ENCODE results near the gene PRIM2.
"Not testable (repeated sequence)": the region's sequence is repeated elsewhere in the genome, so short reads cannot be mapped to it uniquely, and the experiment has no call there.

The PRIM2 gene

DNA sequence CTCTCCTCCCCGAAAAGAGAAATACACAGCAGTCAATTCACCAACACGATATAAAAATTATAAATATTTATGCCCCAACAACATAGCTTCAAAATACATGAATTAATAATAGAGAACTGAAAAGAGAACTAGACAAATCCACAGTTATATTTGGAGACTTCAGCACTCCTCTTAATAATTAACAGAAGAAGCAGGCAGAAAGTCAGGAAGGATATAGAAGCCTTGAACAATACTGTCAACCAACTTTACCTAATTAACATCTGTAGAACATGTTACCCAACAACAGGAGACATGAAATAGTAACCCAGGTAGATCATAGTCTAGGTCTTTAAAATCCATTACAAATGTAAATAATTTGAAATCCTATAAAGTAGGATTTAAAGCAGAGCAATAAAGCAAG is 293.2 kb downstream of the PRIM2 start:
- H3K9me3 ChIP-seq; H3K36me3 ChIP-seq (replicated peaks); in situ Hi-C loops (cut with MboI; ENCODE audit: low sequenced_read_pairs); DNase-seq (ENCODE audit: low spot score in 2 of 2); H3K27me3 ChIP-seq (ENCODE audit: low read depth); H3K4me1 ChIP-seq; H3K4me3 ChIP-seq: not testable (repeated sequence)

- DNase-seq (ENCODE audit: low spot score in 2 of 2); H3K4me3 ChIP-seq; in situ Hi-C loops (cut with MboI; ENCODE audit: low sequenced_read_pairs); H3K36me3 ChIP-seq (replicated peaks); H3K27me3 ChIP-seq (ENCODE audit: low read depth); H3K4me1 ChIP-seq; H3K9me3 ChIP-seq: not testable (repeated sequence)
These were observed 301.5 kb downstream of the PRIM2 start for GRCh38 chr6:57618959-57619358.

DNA sequence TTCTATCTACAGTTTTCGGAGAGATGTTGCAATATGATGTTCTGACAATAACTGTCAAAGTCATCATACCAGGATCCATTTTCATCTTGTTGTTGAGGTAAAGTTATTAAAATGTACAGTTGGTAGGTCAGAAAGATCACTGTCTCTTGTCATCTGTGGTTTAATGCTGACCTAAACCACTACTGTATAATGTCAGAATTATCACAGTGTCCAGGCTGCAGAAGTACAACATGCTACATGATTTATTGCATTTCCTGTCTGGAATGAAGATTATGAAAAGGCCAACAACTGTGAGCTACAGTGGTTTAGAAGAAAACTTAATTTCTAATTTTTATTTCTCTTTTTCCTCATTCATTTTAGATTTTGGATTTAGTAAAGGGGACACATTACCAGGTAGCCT is 314.3 kb downstream of the PRIM2 start:
- H3K36me3 ChIP-seq (replicated peaks); DNase-seq (ENCODE audit: low spot score in 2 of 2); H3K27me3 ChIP-seq (ENCODE audit: low read depth); H3K9me3 ChIP-seq; H3K4me3 ChIP-seq; in situ Hi-C loops (cut with MboI; ENCODE audit: low sequenced_read_pairs); H3K4me1 ChIP-seq: not testable (repeated sequence)

DNA sequence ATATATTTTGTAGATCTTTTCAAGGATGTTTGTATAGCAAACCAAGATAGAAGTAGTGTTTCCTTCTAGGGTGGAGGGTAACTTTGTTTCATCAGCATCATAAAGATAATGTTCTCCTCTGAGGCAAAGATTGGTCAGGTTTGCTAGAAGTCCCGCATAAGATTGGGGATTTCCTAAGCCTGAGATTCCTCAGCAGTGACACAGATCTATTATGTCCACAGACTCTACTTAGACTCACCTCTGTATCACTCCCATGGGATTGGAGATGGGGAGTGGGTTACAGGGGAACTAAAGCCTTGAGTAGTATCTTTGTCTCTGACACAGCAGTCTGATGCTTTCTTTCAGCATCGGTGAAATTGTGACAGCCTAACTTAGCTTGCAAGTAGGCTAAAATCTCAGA is 341.1 kb downstream of the PRIM2 start:
- H3K36me3 ChIP-seq (replicated peaks); H3K27me3 ChIP-seq (ENCODE audit: low read depth); H3K4me1 ChIP-seq; H3K4me3 ChIP-seq; H3K9me3 ChIP-seq; in situ Hi-C loops (cut with MboI; ENCODE audit: low sequenced_read_pairs); DNase-seq (ENCODE audit: low spot score in 2 of 2): not testable (repeated sequence)

DNA sequence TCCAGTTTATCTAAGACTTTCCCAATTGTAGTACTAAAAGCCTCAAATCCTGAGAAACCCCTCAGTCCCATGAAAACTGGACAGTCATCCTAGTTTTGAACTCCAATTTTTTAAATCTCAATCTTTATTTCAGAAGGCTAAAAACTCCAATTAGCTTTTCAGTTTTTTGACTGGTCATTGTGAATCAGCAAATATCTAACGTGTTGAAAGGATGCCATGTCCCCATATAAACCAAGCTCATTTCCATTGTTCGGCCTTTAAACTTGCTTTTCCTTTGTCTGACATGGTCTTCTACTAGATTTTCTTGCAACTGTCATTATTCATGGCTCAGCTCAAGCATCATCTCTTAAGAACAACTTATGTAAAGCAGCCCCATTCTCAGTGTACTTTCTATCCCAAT is 342.4 kb downstream of the PRIM2 start:
- H3K9me3 ChIP-seq; H3K27me3 ChIP-seq (ENCODE audit: low read depth); DNase-seq (ENCODE audit: low spot score in 2 of 2); H3K36me3 ChIP-seq (replicated peaks); in situ Hi-C loops (cut with MboI; ENCODE audit: low sequenced_read_pairs); H3K4me3 ChIP-seq; H3K4me1 ChIP-seq: not testable (repeated sequence)

DNA sequence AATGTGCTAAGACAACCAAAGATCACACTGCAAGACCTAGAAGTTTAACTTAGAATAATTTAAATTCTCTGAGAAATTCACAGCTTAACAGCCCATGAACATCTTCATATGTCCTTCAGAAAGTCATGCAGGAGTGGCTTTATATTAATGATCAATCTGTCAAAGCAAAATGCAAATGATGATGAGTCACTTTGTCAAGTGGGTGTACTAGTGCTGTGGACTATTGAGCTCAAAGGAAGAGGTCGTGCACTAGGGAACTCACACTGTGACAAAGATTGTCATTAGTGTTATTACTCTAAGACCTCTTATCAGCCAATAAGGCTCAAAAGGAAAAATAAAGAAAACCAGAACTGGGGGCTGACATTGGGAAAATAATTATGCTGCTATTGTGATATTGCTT is 343.5 kb downstream of the PRIM2 start:
- H3K4me3 ChIP-seq; H3K9me3 ChIP-seq; in situ Hi-C loops (cut with MboI; ENCODE audit: low sequenced_read_pairs); H3K36me3 ChIP-seq (replicated peaks); H3K4me1 ChIP-seq; H3K27me3 ChIP-seq (ENCODE audit: low read depth); DNase-seq (ENCODE audit: low spot score in 2 of 2): not testable (repeated sequence)

- in situ Hi-C loops (cut with MboI; ENCODE audit: low sequenced_read_pairs); DNase-seq (ENCODE audit: low spot score in 2 of 2): not testable (repeated sequence)
These were observed 350.7 kb downstream of the PRIM2 start for GRCh38 chr6:57668108-57668507.

DNA sequence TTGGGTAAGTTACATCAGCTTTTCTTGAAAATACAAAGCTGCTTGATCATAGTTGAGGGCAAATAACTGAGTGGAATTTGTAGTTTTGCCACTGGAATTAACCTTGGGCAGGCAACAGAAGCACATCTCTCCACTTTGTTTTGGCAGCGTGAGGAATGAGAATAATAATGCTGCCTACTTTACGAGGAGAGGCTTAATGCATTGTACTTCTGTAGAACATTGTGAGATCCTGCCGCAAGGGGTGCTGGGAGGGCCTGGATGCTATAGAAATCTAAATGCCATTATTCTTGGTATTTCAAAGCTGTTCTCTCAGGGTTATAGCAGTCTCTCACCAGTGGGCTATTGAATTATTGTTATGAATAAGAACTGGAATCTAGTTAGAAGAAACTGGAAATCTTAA is 353.8 kb downstream of the PRIM2 start:
- peak; percentile 82 to 85 for DNase-seq (ENCODE audit: low spot score in 2 of 2)
- H3K4me1 ChIP-seq = peaks cover 18% of the 10 kb centered on the region
- H3K9me3 ChIP-seq; in situ Hi-C loops (cut with MboI; ENCODE audit: low sequenced_read_pairs); H3K4me3 ChIP-seq; H3K36me3 ChIP-seq (replicated peaks); H3K27me3 ChIP-seq (ENCODE audit: low read depth): not testable (repeated sequence)

More at GRCh38 chr6:57668108-57668507, 350.7 kb downstream of the PRIM2 start:
- H3K4me3 ChIP-seq; H3K27me3 ChIP-seq (ENCODE audit: low read depth); H3K36me3 ChIP-seq (replicated peaks); H3K9me3 ChIP-seq: not testable (repeated sequence)
- H3K4me1 ChIP-seq = peaks cover 18% of the 10 kb centered on the region

DNA sequence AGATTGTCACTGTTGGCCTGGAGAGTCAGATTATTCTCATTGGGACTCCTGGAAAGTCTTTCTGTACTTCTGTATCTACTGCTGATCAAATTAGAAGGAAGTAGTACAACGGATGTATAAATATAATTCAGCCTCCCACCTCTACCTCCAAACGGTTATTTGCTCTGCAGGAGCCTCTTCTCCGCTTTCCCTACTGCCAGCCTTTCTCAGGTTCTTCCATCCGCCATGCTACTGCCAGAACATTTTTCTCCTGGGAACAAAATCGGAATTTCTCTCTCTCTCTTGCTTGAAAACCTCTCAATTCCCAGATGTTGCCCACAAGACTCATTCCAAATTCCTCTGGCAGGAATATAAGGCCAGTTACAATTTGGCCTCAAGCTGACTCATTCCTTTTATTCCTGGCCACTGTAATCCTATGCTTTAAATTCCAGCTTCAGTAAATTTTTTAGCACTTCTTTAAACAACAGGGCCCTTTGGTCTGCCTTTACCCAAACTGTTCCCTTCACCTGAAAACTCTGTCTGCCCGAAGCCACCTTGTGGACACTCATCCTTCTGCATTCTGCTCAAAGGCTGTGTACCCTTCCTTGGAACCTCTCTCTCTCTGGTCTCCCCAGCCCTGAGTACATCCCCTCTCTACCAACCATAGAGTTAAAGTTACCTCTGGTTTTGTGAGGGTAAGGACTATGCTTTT is 354.7 kb downstream of the PRIM2 start:
- H3K4me1 ChIP-seq = peaks cover 18% of the 10 kb centered on the region
- H3K9me3 ChIP-seq; H3K27me3 ChIP-seq (ENCODE audit: low read depth); H3K4me3 ChIP-seq; H3K36me3 ChIP-seq (replicated peaks); in situ Hi-C loops (cut with MboI; ENCODE audit: low sequenced_read_pairs): not testable (repeated sequence)
- peak; percentile 22 to 58 for DNase-seq (ENCODE audit: low spot score in 2 of 2)

- H3K27me3 ChIP-seq (ENCODE audit: low read depth); in situ Hi-C loops (cut with MboI; ENCODE audit: low sequenced_read_pairs); H3K9me3 ChIP-seq; H3K4me3 ChIP-seq; H3K36me3 ChIP-seq (replicated peaks): not testable (repeated sequence)
- H3K4me1 ChIP-seq = peaks cover 18% of the 10 kb centered on the region
- peak in 1 of 2 experiments; percentile 46 for DNase-seq (ENCODE audit: low spot score in 2 of 2)
These were observed 355.9 kb downstream of the PRIM2 start for GRCh38 chr6:57673281-57673680.

GRCh38 chr6:57675386-57675785 is 358.0 kb downstream of the PRIM2 start:
- H3K27me3 ChIP-seq (ENCODE audit: low read depth); H3K9me3 ChIP-seq; DNase-seq (ENCODE audit: low spot score in 2 of 2); in situ Hi-C loops (cut with MboI; ENCODE audit: low sequenced_read_pairs); H3K4me3 ChIP-seq; H3K36me3 ChIP-seq (replicated peaks): not testable (repeated sequence)
- peaks cover 12% of the 10 kb centered on the region for H3K4me1 ChIP-seq

DNA sequence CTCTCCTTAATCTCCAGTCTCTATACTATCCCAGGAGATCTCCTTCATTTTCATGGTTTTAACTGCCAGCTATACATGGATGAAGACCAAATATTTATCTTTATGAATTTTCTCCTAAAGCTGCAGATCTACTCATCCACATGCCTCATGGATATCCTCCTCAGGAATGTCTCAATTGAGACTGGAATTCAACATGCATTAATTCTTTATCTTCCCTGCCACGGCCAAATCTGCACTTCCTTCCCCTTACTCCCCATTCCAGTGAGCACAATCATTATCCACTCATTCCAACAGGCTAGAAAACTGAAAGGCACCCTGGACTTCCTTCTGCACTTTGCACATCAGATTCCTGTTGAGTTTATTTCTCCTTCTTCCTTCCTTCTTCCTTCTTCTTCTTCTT is 379.0 kb downstream of the PRIM2 start:
- in situ Hi-C loops (cut with MboI; ENCODE audit: low sequenced_read_pairs); H3K36me3 ChIP-seq (replicated peaks); DNase-seq (ENCODE audit: low spot score in 2 of 2); H3K27me3 ChIP-seq (ENCODE audit: low read depth); H3K4me1 ChIP-seq; H3K4me3 ChIP-seq; H3K9me3 ChIP-seq: not testable (repeated sequence)
